GM19043 (cell line): ENCODE measurements around the gene IGLL1.
"Not testable (repeated sequence)": the region's sequence is repeated elsewhere in the genome, so short reads cannot be mapped to it uniquely, and the experiment has no call there.

Source experiments
- ATAC-seq: cut with Tn5 transposase; IDR thresholded peaks from one replicate; pipeline ENCODE4 v1.9.1; 2021; ENCODE audit warnings: low read depth; ENCODE audit not compliant: unreplicated experiment

The IGLL1 gene

DNA sequence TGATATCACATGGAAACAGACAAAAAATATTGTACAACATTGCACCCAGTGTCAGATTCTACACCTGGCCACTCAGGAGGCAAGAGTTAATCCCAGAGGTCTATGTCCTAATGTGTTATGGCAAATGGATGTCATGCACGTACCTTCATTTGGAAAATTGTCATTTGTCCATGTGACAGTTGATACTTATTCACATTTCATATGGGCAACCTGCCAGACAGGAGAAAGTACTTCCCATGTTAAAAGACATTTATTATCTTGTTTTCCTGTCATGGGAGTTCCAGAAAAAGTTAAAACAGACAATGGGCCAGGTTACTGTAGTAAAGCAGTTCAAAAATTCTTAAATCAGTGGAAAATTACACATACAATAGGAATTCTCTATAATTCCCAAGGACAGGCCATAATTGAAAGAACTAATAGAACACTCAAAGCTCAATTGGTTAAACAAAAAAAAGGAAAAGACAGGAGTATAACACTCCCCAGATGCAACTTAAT, 36.5 kb downstream of the IGLL1 start:
- ATAC-seq = not testable (repeated sequence)

GRCh38 chr22:23542933-23543332, 37.2 kb downstream of the IGLL1 start:
- ATAC-seq = no peak

DNA sequence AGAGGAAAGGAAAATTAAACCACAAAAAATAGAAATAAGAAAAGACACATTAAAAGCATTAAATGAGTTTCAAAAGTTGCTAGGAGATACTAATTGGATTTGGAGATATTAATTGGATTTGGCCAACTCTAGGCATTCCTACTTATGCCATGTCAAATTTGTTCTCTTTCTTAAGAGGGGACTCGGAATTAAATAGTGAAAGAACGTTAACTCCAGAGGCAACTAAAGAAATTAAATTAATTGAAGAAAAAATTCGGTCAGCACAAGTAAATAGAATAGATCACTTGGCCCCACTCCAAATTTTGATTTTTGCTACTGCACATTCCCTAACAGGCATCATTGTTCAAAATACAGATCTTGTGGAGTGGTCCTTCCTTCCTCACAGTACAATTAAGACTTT, 37.7 kb downstream of the IGLL1 start:
- not testable (repeated sequence) for ATAC-seq

- not testable (repeated sequence) for ATAC-seq
Observed at GRCh38 chr22:23541849-23542281, 38.2 kb downstream of the IGLL1 start.

DNA sequence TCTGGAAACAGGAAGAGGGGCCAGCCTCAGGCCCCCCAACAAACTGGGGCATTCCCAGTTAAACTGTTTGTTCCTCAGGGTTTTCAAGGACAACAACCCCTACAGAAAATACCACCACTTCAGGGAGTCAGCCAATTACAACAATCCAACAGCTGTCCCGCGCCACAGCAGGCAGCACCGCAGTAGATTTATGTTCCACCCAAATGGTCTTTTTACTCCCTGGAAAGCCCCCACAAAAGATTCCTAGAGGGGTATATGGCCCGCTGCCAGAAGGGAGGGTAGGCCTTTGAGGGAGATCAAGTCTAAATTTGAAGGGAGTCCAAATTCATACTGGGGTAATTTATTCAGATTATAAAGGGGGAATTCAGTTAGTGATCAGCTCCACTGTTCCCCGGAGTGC, 39.3 kb downstream of the IGLL1 start:
- ATAC-seq = not testable (repeated sequence)

DNA sequence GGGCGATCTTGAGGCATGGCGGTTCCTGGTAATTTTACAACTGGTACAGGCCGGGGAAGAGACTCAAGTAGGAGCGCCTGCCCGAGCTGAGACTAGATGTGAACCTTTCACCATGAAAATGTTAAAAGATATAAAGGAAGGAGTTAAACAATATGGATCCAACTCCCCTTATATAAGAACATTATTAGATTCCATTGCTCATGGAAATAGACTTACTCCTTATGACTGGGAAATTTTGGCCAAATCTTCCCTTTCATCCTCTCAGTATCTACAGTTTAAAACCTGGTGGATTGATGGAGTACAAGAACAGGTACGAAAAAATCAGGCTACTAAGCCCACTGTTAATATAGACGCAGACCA, 40.3 kb downstream of the IGLL1 start:
- not testable (repeated sequence) for ATAC-seq

DNA sequence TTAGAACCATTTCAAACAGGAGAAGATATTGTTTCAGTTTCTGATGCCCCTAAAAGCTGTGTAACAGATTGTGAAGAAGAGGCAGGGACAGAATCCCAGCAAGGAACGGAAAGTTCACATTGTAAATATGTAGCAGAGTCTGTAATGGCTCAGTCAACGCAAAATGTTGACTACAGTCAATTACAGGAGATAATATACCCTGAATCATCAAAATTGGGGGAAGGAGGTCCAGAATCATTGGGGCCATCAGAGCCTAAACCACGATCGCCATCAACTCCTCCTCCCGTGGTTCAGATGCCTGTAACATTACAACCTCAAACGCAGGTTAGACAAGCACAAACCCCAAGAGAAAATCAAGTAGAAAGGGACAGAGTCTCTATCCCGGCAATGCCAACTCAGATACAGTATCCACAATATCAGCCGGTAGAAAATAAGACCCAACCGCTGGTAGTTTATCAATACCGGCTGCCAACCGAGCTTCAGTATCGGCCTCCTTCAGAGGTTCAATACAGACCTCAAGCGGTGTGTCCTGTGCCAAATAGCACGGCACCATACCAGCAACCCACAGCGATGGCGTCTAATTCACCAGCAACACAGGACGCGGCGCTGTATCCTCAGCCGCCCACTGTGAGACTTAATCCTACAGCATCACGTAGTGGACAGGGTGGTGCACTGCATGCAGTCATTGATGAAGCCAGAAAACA, 40.8 kb downstream of the IGLL1 start:
- no peak for ATAC-seq

- not testable (repeated sequence) for ATAC-seq
Observed at GRCh38 chr22:23538696-23539030, 41.4 kb downstream of the IGLL1 start.

DNA sequence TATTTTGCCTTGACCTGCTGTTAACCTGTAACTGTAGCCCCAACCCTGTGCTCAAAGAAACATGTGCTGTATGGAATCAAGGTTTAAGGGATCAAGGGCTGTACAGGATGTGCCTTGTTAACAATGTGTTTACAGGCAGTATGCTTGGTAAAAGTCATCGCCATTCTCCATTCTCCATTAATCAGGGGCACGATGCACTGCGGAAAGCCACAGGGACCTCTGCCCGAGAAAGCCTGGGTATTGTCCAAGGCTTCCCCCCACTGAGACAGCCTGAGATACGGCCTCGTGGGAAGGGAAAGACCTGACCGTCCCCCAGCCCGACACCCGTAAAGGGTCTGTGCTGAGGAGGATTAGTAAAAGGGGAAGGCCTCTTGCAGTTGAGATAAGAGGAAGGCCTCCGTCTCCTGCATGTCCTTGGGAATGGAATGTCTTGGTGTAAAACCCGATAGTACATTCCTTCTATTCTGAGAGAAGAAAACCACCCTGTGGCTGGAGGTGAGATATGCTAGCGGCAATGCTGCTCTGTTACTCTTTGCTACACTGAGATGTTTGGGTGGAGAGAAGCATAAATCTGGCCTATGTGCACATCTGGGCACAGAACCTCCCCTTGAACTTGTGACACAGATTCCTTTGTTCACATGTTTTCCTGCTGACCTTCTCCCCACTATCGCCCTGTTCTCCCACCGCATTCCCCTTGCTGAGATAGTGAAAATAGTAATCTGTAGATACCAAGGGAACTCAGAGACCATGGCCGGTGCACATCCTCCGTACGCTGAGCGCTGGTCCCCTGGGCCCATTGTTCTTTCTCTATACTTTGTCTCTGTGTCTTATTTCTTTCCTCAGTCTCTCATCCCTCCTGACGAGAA, 42.0 kb downstream of the IGLL1 start:
- not testable (repeated sequence) for ATAC-seq

DNA sequence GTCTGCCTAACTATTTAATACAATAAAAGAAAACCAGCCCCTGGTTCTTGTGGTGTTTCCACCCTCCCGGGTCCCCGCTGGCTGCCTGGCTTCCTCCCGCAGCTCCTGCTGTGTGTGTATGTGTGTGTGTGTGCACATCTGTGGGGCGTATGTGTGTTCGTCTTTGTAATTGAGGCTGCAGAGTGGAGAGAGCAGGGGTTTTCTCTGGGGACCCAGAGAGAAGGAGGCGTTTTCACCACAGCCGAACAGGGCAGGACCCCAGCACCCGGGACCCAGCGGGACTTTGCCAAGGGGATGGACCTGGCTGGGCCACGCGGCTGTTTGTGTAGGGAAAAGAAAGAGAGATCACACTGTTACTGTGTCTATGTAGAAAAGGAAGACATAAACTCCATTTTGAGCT, 42.7 kb downstream of the IGLL1 start:
- no peak for ATAC-seq

DNA sequence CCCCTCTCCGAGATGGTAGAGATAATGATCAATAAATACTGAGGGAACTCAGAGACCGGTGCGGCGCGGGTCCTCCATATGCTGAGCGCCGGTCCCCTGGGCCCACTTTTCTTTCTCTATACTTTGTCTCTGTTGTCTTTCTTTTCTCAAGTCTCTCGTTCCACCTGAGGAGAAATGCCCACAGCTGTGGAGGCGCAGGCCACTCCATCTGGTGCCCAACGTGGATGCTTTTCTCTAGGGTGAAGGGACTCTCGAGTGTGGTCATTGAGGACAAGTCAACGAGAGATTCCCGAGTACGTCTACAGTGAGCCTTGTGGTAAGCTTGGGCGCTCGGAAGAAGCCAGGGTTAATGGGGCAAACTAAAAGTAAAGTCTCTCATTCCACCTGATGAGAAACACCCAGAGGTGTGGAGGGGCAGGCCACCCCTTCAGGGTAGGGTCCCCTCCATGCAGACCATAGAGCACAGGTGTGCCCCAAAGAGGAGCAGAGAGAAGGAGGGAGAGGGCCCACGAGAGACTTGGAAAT, 43.2 kb downstream of the IGLL1 start:
- no peak for ATAC-seq

GRCh38 chr22:23535790-23536661, 44.1 kb downstream of the IGLL1 start:
- ATAC-seq = not testable (repeated sequence)

DNA sequence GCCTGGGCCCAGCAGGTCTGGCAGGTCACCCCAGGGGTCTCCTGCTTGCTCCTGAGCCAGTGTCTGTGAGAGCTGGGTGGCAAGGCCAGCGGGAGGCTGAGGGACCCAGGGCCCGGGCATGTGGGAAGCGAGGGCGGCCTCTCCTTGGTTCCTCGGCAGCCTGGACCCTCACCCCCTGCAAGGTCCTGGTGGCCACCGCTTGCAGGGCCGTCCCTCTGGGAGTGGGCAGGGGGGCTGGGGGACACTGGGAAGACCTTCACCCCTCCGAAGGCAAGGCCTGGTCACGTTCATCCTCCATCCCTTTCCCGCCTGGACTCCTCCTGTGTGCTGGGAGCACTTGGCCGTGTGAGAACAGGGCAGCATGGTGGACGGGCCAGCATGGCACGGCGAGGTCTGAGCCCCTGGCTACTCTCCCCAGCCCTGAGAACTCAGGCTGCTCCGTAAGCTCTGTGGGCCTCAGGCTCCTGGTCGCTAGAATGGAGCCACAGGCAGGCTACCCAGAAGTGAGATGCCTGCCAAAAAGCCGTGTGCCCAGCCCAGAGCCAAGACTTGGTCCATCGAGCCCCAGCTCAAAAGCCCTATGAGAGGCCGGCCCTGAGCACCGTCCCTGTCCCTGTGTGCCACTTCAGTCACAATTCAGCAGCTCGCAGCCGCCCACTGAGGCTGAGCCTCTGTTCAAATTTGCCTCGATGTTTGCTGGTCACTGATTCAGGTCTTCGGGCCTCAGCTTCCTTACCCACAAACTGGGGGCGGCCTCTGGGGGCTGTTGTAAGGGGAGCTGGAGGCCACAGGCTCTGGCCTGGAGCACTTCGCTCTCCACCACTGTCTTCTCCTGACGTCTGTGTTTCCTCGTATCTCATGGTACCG, 45.0 kb downstream of the IGLL1 start:
- no peak for ATAC-seq

DNA sequence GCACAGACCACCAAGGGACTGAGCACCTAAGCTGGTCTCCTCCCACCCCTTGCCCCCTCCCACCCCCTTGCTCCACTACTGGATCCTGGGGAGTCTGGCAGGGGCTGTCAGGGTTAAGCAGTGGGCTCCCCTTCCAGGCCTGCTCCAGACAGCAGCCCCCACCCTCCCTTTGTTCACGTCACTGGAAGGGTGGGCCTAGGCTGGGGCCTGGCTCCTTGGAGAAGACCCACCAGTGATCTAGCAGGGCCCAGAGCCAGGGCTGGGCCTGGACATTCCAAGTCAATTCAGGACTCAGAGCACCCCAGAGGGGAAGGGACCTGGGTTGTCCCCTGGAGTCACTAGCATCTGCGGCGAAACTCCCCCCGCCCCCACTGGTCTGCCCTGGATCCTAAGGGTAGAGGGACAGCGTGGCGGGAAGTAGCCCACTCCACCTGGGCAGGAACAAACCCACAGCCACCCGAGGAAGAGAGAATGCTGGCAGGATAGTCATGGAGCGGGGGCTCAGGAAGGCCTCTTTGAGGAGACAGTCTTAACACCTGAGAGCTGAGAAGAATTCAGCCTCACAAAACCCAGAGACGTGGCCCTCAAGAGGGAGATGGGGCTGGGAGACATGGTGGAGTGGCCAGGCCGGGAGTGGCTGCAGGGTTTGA, 45.8 kb downstream of the IGLL1 start:
- ATAC-seq = no peak

- ATAC-seq = no peak
Observed at GRCh38 chr22:23533771-23534191, 46.3 kb downstream of the IGLL1 start.

DNA sequence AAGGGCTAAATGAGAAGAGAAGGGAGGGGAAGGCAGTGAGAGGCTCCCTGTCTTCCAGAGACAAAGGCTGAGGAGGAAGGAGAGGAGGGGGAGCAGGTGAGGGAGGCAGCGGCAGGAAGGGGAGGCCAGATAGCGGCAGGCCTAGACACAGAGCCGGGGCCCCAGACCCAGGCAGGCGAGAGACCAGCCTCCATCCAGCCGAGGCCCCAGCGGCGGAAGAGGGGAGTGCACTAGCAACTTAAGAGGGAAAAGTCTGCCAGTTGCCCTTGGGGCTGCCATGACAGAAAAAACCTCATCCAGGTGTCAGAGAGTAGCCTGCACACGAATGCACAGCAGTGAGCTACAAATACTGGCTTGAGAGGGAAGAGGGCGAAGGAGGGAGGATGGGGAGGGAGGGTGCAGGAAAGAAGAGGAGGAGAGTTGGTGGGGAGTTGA, 46.7 kb downstream of the IGLL1 start:
- no peak for ATAC-seq

DNA sequence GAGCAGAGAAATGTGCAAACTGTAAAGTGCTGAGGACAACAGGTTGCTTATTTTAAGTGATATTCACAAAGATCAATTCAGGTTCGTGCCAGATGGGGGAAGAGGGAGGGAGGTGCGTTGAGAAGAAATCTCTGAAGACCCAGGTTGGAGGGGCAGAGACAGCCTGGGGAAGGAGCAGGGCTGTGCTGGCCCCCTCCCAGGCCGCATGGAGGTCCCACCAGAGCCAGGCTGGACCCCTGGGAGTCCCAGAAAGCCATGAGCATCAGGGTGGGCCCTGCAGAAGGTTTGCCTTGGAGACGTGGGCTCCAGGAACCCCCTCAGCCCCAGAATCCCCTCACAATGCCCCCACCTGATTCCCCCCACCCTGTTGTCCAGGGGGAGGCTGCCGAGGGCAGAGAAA, 47.4 kb downstream of the IGLL1 start:
- ATAC-seq = no peak

- no peak for ATAC-seq
Observed at GRCh38 chr22:23531966-23532705, 48.0 kb downstream of the IGLL1 start.
